NCI-H2227 (cell line): ENCODE measurements around the gene SBF2.

ENCODE experiments used
- DNase-seq: peaks from one replicate; lab custom pipeline; 2025; ENCODE audit not compliant: unreplicated experiment; lab: John Stamatoyannopoulos, UW

Gene SBF2

DNA sequence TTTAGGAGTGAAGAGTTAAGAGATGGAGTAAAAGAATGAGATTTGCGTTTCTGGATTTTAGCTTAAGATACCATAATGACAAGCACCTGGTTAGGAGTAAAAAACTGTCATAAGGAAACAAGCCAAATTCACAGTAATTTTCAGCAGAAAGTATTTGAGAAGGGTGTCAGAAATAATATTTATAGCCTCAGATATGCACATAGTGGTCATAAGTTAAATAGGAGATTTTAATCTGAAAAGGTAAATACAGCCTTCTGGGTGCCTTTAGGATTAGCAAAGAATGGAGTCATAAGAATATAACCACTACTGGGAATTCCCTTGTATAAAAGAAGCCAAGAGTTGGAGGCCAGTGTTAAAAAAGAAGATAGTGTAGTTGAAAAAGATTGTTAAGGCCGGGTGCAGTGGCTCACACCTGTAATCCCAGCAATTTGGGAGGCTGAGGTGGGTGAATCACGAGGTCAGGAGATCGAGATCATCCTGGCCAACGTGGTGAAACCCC is 470.1 kb downstream of the SBF2 start:
- DNase-seq = no peak

GRCh38 chr11:9823439-9823838 is 470.6 kb downstream of the SBF2 start:
- no peak for DNase-seq

GRCh38 chr11:9821008-9821752 is 472.8 kb downstream of the SBF2 start:
- no peak for DNase-seq

DNA sequence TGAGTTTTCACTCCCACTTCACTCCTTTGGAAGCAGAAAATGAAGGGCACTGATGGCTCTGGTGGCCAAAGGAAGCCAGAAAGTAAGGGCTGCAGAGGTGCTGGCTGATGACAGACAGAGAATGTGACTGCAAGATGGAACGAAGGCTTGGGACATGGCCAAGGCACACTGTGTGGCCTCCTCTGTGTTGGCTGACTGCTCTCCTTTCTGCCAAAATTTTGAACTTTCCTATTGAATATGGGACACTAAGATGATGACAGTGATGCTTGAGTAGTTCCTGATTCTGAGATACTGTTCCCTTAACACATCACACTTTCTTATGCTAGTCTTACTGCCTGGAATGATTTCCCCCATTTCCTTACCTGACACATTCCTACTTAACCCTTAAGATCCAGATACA is 473.8 kb downstream of the SBF2 start:
- DNase-seq = no peak

DNA sequence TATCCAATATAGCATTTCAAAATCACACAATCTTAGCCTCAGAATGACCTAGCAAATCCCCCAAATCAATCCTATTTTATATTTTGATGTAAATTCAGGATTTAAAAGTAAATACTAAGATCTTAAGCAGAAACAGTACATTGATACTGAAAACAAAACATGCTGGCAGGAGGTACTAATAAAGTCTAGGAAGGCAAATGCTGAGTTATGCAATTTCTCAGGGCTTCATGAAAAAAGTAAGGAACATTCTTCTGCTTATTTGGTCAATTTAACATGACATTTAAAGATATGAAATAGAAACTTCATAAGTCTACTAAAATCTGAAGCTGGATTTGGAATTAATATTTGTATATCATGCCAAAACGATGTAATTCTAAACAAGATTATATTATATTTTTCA is 476.8 kb downstream of the SBF2 start:
- DNase-seq = no peak

DNA sequence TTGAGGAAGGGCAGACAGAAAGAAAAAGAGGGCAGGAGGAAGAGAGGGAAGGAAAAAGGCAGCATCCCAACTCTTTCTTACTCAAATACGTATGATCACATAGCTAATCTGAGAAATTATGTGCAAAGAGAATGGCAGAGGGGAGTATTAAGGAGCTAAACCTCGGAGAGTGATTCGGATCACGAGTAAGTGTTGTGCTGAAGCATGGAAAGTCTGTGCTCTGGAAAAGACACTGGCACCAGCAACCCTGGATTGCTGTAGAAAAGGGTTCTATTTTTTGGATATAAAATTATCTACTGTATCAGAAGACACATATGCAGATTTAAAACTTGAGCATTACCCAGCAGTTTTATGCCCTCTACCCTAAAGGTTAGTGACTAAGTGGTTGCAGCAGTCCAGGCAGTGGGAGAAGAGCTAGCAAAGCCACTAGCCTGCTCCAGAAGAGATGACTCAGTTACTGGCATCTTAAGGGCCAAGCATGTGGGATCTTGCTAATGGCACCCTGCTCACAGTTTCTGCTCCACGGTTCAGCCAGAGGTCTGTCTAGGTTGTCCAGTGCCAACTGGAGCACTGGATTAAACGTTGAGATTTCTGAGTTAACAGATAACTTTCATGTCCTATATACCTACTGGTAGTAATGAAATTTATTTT is 478.4 kb downstream of the SBF2 start:
- no peak for DNase-seq

- no peak for DNase-seq
Measured at GRCh38 chr11:9814108-9814507, 479.9 kb downstream of the SBF2 start.

DNA sequence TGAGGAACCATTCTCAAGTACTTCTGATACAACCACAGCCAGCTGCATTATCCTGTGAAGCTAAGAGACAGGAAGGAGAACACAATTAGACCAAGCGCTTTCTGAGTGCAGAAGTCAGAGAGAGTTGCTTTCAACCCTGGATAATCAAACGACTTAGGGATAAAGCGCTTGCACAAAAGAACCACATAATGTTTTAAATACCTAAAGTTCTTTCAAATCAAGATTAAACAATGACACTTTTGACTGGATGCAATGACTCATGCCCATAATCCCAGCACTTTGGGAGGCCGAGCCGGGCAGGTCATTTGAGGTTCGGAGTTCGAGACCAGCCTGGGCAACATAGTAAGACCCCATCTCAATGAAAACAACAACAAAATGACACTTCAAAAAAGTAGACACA is 485.1 kb downstream of the SBF2 start:
- no peak for DNase-seq

GRCh38 chr11:9806946-9807687 is 486.9 kb downstream of the SBF2 start:
- no peak for DNase-seq

DNA sequence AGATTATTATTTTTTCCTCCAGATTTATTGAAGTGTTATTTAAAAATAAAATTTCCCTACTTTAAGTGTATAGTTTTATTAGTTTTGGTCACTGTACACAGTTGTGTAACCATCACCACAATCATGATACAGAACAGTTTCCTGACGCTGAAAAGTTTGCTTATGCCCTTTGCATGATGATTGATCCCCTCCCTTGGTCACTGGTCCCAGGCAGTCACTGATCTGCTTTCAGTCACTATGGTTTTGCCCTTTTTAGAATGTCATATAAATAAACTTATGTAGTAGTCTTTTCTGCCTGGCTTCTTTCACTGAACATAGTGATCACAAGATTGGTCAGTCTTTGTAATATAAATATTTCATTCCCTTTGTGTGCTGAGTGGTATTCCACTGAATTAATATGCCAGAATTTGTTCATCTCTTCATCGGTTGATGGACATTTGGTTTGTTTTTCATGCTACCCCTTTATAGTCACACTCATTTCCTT is 489.6 kb downstream of the SBF2 start:
- DNase-seq = no peak

DNA sequence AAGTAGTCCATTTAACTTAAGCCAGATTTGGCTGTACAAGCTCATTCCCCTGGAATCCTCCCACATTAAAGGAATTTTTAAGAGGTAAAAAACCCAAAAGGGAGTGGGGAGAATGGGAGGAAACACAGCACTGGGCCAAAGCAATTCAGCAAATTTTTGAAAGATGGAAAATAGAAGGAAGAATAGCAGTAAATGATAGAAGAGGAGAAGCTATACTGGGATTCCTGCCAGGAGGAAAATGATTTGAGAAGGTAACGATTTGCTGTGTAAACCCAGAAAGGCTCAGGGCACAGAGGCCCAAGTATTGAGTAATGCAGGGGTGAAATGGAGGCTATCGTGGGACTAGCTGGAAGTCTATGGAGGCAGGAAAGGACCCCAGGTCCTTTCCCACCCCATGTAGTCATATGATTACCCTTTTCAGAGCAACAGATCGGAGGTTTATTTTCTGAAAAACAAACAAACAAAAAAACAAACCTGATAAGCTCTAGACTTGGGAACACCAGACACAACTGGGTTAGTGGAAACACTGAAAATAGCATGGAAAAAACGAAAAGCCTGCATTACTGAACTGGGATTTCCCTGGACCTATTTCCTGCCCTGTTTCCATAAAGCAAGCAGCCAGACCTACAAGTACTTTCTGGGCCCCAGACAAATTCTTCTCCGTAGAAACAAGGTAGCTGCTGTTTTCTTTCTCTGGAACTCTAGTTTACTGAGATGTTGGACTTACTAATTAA is 490.2 kb downstream of the SBF2 start:
- DNase-seq = no peak

- no peak for DNase-seq
Measured at GRCh38 chr11:9802291-9802861, 491.6 kb downstream of the SBF2 start.

- peak; percentile 11 for DNase-seq
Measured at GRCh38 chr11:9799886-9800285, 494.1 kb downstream of the SBF2 start.

GRCh38 chr11:9797300-9797699 is 496.7 kb downstream of the SBF2 start:
- no peak for DNase-seq

DNA sequence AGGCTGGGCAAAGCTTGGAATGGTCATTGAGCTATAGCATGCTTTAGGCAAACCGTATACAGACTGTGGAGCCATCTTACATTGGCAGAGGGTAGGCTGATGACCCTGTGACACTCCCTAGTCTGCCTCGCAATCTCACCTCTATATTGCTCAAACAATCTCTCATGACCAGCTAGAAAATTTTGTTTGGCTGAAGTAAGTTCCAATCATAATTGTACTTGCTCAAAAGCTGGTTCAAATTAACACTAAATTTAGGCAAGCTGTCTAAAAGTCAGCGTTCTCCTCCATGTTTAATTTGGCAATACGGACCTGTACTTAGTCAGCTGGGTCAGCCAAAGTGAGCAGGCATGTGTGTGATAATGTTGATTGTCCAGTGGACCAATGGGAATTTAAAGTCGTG is 497.2 kb downstream of the SBF2 start:
- no peak for DNase-seq

GRCh38 chr11:9796266-9796665 is 497.8 kb downstream of the SBF2 start:
- no peak for DNase-seq

GRCh38 chr11:9790703-9791102 is 503.3 kb downstream of the SBF2 start:
- DNase-seq = no peak

GRCh38 chr11:9789910-9790309 is 504.1 kb downstream of the SBF2 start:
- DNase-seq = no peak

- no peak for DNase-seq
Measured at GRCh38 chr11:9787981-9788521, 506.0 kb downstream of the SBF2 start.

- DNase-seq = no peak
Measured at GRCh38 chr11:9787260-9787659, 506.8 kb downstream of the SBF2 start.
